ENCODE measurements around the gene GPATCH4.
"Not testable (repeated sequence)": the region's sequence is repeated elsewhere in the genome, so short reads cannot be mapped to it uniquely, and the experiment has no call there.

GPATCH4 gene

GRCh38 chr1:156590326-156591180, 10.7 kb downstream of the GPATCH4 start:
- WGBS (ENCODE audit: insufficient coverage) = 94% methylated on average over 5 of the region's 10 CpGs
- Histone ChIP-seq H3K27me3 (replicated peaks in 2 of 5; ENCODE audit: control insufficient read depth in 4 of 5, insufficient read depth in 5 of 5, low read length in 4 of 5) (no peaks in the 10 kb centered on the region), H3K36me3 (ENCODE audit: control insufficient read depth in 4 of 4, insufficient read depth in 4 of 4, low read length in 3 of 4) (peaks cover 5 to 39% (median 26%) of the 10 kb centered on the region in 4 experiments), H3K4me3 (ENCODE audit: control insufficient read depth in 1 of 7, extremely low read depth in 1 of 7, insufficient read depth in 4 of 7, low read depth in 2 of 7, low read length in 6 of 7) (peak overlapping the region in 5 of 7 experiments; percentile 68 to 87 (median 82)), H3K27ac (ENCODE audit: insufficient read depth in 1 of 2, low read depth in 1 of 2, low read length in 2 of 2, poor library complexity in 1 of 2, severe bottlenecking in 2 of 2) (peak overlapping the region in 1 of 2 experiments; percentile 75), H3K9me3 (ENCODE audit: control extremely low read depth in 1 of 5, control insufficient read depth in 4 of 5, insufficient read depth in 2 of 5, low read depth in 1 of 5, low read length in 4 of 5) (no peaks in the 10 kb centered on the region), H3K4me1 (ENCODE audit: control extremely low read depth in 1 of 4, control insufficient read depth in 4 of 4, insufficient read depth in 4 of 4, low read length in 3 of 4) (peaks cover 5 to 20% (median 18%) of the 10 kb centered on the region in 4 experiments)
- DNase-seq = no peak
- ChIA-PET CTCF (interaction anchor here (0.6 to 4.3 kb wide), 6 partner anchors 9 to 82 kb away, joined by 3 to 19 read pairs (median 6); partner anchors contain the start of gene GPATCH4), POLR2A (interaction anchor here (0.6 to 1.2 kb wide), 2 partner anchors 8 to 131 kb away, joined by 3 to 7 read pairs; no protein-coding TSS in a partner anchor)

DNA sequence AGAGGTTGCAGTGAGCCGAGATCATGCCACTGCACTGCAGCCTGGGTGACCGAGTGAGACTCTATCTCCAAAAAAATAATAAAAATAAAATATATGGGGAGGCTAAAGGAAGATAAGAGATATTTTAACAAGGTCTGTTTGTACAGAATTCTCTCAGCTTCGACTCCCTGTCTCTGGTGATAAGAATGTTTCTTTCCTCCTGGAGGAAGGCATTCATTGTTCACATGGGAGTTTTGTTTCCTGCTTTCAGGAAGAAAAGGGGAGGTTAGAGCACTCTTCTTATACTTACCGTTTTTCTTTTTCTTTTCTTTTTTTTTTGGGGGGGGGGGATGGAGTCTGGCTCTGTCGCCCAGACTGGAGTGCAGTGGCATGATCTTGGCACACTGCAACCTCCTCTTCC, 11.7 kb downstream of the GPATCH4 start:
- H3K27me3 ChIP-seq (replicated peaks in 2 of 5; ENCODE audit: control insufficient read depth in 4 of 5, insufficient read depth in 5 of 5, low read length in 4 of 5) = no peaks in the 10 kb centered on the region
- WGBS (ENCODE audit: insufficient coverage) = 0% methylated on average over 1 of the region's 5 CpGs
- H3K4me3 ChIP-seq (ENCODE audit: control insufficient read depth in 1 of 7, extremely low read depth in 1 of 7, insufficient read depth in 4 of 7, low read depth in 2 of 7, low read length in 6 of 7) = no peak overlapping the region
- POLR2A ChIA-PET = interaction anchor here (1.0 kb wide), 1 partner anchor 19 kb away, joined by 3 read pairs; no protein-coding TSS in a partner anchor
- no peak overlapping the region for H3K27ac ChIP-seq (ENCODE audit: insufficient read depth in 1 of 2, low read depth in 1 of 2, low read length in 2 of 2, poor library complexity in 1 of 2, severe bottlenecking in 2 of 2)
- CTCF ChIA-PET = interaction anchor here (0.9 to 1.7 kb wide), 6 partner anchors 10 to 34 kb away, joined by 3 to 8 read pairs (median 4); partner anchors contain the start of genes HAPLN2 and TTC24
- H3K4me1 ChIP-seq (ENCODE audit: control extremely low read depth in 1 of 4, control insufficient read depth in 4 of 4, insufficient read depth in 4 of 4, low read length in 3 of 4) = peaks cover 5 to 20% (median 18%) of the 10 kb centered on the region in 4 experiments
- H3K36me3 ChIP-seq (ENCODE audit: control insufficient read depth in 4 of 4, insufficient read depth in 4 of 4, low read length in 3 of 4) = peaks cover 5 to 37% (median 21%) of the 10 kb centered on the region in 4 experiments
- no peak for DNase-seq
- no peaks in the 10 kb centered on the region for H3K9me3 ChIP-seq (ENCODE audit: control extremely low read depth in 1 of 5, control insufficient read depth in 4 of 5, insufficient read depth in 2 of 5, low read depth in 1 of 5, low read length in 4 of 5)

GRCh38 chr1:156587927-156588326, 13.4 kb downstream of the GPATCH4 start:
- H3K27ac ChIP-seq (ENCODE audit: insufficient read depth in 1 of 2, low read depth in 1 of 2, low read length in 2 of 2, poor library complexity in 1 of 2, severe bottlenecking in 2 of 2); DNase-seq; POLR2A ChIA-PET; H3K4me3 ChIP-seq (ENCODE audit: control insufficient read depth in 1 of 7, extremely low read depth in 1 of 7, insufficient read depth in 4 of 7, low read depth in 2 of 7, low read length in 6 of 7); H3K9me3 ChIP-seq (ENCODE audit: control extremely low read depth in 1 of 5, control insufficient read depth in 4 of 5, insufficient read depth in 2 of 5, low read depth in 1 of 5, low read length in 4 of 5); H3K27me3 ChIP-seq (replicated peaks in 2 of 5; ENCODE audit: control insufficient read depth in 4 of 5, insufficient read depth in 5 of 5, low read length in 4 of 5): not testable (repeated sequence)
- CTCF ChIA-PET = interaction anchor here (1.4 to 1.7 kb wide), 4 partner anchors 18 to 84 kb away, joined by 4 to 6 read pairs (median 4); partner anchors contain the start of gene HAPLN2
- WGBS (ENCODE audit: insufficient coverage) = 94% methylated on average over 7 of the region's 8 CpGs
- H3K36me3 ChIP-seq (ENCODE audit: control insufficient read depth in 4 of 4, insufficient read depth in 4 of 4, low read length in 3 of 4) = peaks cover 0 to 22% (median 13%) of the 10 kb centered on the region in 4 experiments
- H3K4me1 ChIP-seq (ENCODE audit: control extremely low read depth in 1 of 4, control insufficient read depth in 4 of 4, insufficient read depth in 4 of 4, low read length in 3 of 4) = peaks cover 5 to 36% (median 28%) of the 10 kb centered on the region in 4 experiments

- ChIA-PET CTCF (interaction anchor here (0.7 to 8.3 kb wide), 8 partner anchors 12 to 95 kb away, joined by 3 to 63 read pairs (median 4); partner anchors contain the start of genes GPATCH4 and HAPLN2), POLR2A (no interaction called here)
Observed at GRCh38 chr1:156586892-156587477, 14.3 kb downstream of the GPATCH4 start.

GRCh38 chr1:156586323-156586722, 15.0 kb downstream of the GPATCH4 start:
- DNase-seq = no peak
- Histone ChIP-seq H3K4me1 (ENCODE audit: control extremely low read depth in 1 of 4, control insufficient read depth in 4 of 4, insufficient read depth in 4 of 4, low read length in 3 of 4) (peaks cover 5 to 39% (median 33%) of the 10 kb centered on the region in 4 experiments), H3K9me3 (ENCODE audit: control extremely low read depth in 1 of 5, control insufficient read depth in 4 of 5, insufficient read depth in 2 of 5, low read depth in 1 of 5, low read length in 4 of 5) (no peaks in the 10 kb centered on the region), H3K36me3 (ENCODE audit: control insufficient read depth in 4 of 4, insufficient read depth in 4 of 4, low read length in 3 of 4) (peaks cover 0 to 22% (median 13%) of the 10 kb centered on the region in 4 experiments), H3K27me3 (replicated peaks in 2 of 5; ENCODE audit: control insufficient read depth in 4 of 5, insufficient read depth in 5 of 5, low read length in 4 of 5) (no peaks in the 10 kb centered on the region), H3K4me3 (ENCODE audit: control insufficient read depth in 1 of 7, extremely low read depth in 1 of 7, insufficient read depth in 4 of 7, low read depth in 2 of 7, low read length in 6 of 7) (no peak overlapping the region), H3K27ac (ENCODE audit: insufficient read depth in 1 of 2, low read depth in 1 of 2, low read length in 2 of 2, poor library complexity in 1 of 2, severe bottlenecking in 2 of 2) (no peak overlapping the region)
- ChIA-PET CTCF (interaction anchor here (0.8 to 8.3 kb wide), 7 partner anchors 13 to 94 kb away, joined by 3 to 63 read pairs (median 7); partner anchors contain the start of gene GPATCH4), POLR2A (no interaction called here)
- 75% methylated on average over 4 of the region's 4 CpGs for WGBS (ENCODE audit: insufficient coverage)

More at GRCh38 chr1:156586892-156587477, 14.3 kb downstream of the GPATCH4 start:
- Histone ChIP-seq H3K4me1 (ENCODE audit: control extremely low read depth in 1 of 4, control insufficient read depth in 4 of 4, insufficient read depth in 4 of 4, low read length in 3 of 4) (peaks cover 5 to 38% (median 31%) of the 10 kb centered on the region in 4 experiments), H3K27me3 (replicated peaks in 2 of 5; ENCODE audit: control insufficient read depth in 4 of 5, insufficient read depth in 5 of 5, low read length in 4 of 5) (no peaks in the 10 kb centered on the region), H3K9me3 (ENCODE audit: control extremely low read depth in 1 of 5, control insufficient read depth in 4 of 5, insufficient read depth in 2 of 5, low read depth in 1 of 5, low read length in 4 of 5) (no peaks in the 10 kb centered on the region), H3K36me3 (ENCODE audit: control insufficient read depth in 4 of 4, insufficient read depth in 4 of 4, low read length in 3 of 4) (peaks cover 0 to 22% (median 13%) of the 10 kb centered on the region in 4 experiments), H3K4me3 (ENCODE audit: control insufficient read depth in 1 of 7, extremely low read depth in 1 of 7, insufficient read depth in 4 of 7, low read depth in 2 of 7, low read length in 6 of 7) (no peak overlapping the region), H3K27ac (ENCODE audit: insufficient read depth in 1 of 2, low read depth in 1 of 2, low read length in 2 of 2, poor library complexity in 1 of 2, severe bottlenecking in 2 of 2) (no peak overlapping the region)
- no CpG with 5 or more reads among the region's 3 CpGs for WGBS (ENCODE audit: insufficient coverage)
- DNase-seq = no peak

- Histone ChIP-seq H3K27me3 (replicated peaks in 2 of 5; ENCODE audit: control insufficient read depth in 4 of 5, insufficient read depth in 5 of 5, low read length in 4 of 5) (no peaks in the 10 kb centered on the region), H3K36me3 (ENCODE audit: control insufficient read depth in 4 of 4, insufficient read depth in 4 of 4, low read length in 3 of 4) (peaks cover 0 to 22% (median 13%) of the 10 kb centered on the region in 4 experiments), H3K9me3 (ENCODE audit: control extremely low read depth in 1 of 5, control insufficient read depth in 4 of 5, insufficient read depth in 2 of 5, low read depth in 1 of 5, low read length in 4 of 5) (no peaks in the 10 kb centered on the region), H3K27ac (ENCODE audit: insufficient read depth in 1 of 2, low read depth in 1 of 2, low read length in 2 of 2, poor library complexity in 1 of 2, severe bottlenecking in 2 of 2) (no peak overlapping the region), H3K4me3 (ENCODE audit: control insufficient read depth in 1 of 7, extremely low read depth in 1 of 7, insufficient read depth in 4 of 7, low read depth in 2 of 7, low read length in 6 of 7) (no peak overlapping the region), H3K4me1 (ENCODE audit: control extremely low read depth in 1 of 4, control insufficient read depth in 4 of 4, insufficient read depth in 4 of 4, low read length in 3 of 4) (peaks cover 0 to 45% (median 33%) of the 10 kb centered on the region in 4 experiments)
- DNase-seq = no peak
- POLR2A ChIA-PET = no interaction called here
- CTCF ChIA-PET = interaction anchor here (1.2 to 8.3 kb wide), 6 partner anchors 14 to 199 kb away, joined by 3 to 63 read pairs (median 11); partner anchors contain the start of gene GPATCH4
- WGBS (ENCODE audit: insufficient coverage) = 88% methylated on average over 10 of the region's 11 CpGs
Observed at GRCh38 chr1:156584813-156585212, 16.5 kb downstream of the GPATCH4 start.

Data from common myeloid progenitor, CD34-positive (primary cell).